Stimulated activated naive CD4-positive, alpha-beta T cell treated with Interleukin-2 at 50 U/mL for 16 hours (primary cell): ENCODE results near the gene GPR155.
"Not testable (repeated sequence)": the region's sequence is repeated elsewhere in the genome, so short reads cannot be mapped to it uniquely, and the experiment has no call there.

Source experiments
- DNase-seq: peaks from one replicate; lab custom pipeline; 2025; lab: John Stamatoyannopoulos, UW

The GPR155 gene

DNA sequence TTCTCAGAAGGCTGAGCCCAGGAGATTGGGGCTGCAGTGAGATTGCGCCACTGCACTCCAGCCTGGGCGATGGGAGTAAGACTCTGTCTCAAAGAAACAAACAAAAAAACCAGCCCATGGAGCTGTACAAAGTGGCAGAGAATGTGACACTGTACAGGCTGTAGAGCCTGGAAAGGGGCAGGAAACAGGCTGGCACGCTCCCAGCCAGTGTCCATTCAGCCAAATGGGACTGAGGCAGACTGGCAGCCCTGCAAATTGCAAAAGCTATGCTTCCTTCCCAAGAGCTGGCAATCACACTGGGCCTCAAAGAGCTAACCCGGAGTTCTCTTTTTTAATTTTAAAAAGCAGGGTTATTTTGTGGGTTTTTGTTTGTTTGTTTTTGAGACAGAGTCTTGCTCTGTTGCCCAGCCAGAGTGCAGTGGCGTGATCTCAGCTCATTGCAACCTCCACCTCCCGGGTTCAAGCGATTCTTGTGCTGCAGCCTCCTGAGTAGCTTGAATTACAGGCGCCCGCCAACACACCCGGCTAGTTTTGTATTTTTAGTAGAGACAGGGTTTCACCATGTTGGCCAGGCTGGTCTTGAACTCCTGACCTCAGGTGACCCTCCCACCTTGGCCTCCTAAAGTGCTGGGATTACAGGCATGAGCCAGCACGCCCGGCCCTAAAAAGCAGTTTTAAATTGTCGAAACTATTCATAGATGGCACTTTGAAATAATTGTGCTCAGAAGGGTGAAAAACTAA is 48.5 kb downstream of the GPR155 start:
- DNase-seq: no peak

DNA sequence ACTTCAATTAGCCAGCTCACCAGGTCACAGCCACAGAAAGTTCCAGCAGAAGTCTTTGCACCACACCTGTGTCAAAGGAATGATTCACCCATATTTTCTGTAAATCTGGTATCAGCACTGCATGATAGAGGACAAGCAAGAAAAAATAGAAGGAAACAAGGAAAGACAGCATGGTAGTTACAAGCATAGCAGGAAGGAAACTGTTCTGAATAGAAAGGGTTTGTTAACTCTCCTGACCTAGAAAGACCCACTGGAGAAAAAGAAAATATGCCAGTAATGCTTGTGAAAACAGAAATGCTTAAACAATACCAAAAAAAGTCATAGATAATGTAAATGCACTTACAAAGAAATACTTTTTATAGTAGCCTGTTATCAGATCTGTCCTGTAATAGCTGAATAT is 50.5 kb downstream of the GPR155 start:
- DNase-seq: no peak

DNA sequence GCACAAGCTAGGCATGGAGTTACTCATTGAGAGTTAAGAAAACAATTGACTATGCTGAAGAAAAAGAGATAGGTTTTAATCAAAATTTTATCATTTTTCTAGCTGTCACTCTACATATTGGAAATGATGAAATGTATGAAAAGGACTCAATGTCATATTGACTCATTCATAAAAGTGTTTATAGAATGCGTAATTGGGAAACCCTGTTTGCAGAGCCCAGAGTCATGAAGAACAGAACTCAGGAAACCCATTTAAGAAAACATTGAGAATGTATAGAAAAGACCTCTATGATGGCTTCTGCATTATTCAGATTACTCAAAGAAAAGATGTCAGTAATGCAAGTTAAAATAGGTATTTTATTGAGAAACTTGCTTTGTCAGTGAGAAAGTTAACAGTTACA is 54.9 kb downstream of the GPR155 start:
- DNase-seq: no peak

DNA sequence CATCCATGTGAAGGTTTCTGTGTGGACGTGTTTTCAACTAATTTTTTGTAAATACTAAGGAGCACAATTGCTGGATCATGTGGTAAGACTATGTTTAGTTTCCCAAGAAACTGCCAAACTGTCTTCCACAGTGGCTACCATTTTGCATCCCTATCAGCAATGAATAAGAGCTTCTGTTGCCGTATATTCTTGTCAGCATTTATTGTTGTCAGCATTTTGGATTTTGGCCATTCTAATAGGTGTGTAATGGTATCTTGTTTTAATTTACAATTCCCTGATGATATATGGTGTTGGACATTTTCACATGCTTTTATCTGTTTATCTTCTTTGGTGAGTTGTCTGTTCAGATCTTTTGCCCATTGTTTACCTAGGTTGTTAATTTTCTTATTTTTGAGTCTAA is 56.8 kb downstream of the GPR155 start:
- no peak for DNase-seq

DNA sequence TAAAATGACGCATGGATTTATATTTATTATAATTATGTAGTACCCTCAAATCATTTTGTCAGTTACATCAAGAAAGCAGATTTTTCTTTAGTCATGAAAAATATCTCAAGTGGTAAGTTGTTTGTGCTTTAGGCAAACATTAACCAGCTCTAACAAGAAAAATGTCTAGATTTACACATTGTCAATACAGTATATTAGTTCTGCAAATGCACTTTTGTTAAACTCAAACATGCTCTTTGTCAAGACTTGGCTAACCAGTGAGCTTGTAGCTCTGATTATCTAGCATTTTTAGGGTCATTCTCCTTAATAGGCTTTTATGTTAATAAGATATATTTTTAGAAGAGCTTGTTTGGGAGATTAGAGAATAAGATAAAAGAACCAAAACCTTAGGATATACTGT is 58.6 kb downstream of the GPR155 start:
- DNase-seq: no peak

DNA sequence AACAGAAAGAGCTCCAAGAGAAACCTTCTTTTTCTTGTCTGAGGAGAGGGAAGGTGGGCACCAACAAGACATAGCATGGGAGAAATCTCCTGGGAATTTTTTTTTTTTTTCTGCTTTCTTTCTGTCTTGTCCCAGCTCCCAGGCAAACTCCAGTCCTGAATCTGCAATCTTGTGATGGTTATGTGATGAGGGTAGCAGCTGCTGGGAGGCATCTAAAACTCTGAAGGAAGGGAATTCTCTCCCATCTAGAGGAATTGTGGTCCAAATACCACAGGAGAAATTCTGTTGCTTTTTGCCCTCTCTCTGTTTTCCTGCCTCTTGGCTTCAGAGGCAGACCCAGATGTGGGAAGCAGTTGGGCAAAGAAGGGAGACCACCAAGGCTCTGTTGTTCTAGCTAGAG is 74.6 kb downstream of the GPR155 start:
- DNase-seq: no peak

DNA sequence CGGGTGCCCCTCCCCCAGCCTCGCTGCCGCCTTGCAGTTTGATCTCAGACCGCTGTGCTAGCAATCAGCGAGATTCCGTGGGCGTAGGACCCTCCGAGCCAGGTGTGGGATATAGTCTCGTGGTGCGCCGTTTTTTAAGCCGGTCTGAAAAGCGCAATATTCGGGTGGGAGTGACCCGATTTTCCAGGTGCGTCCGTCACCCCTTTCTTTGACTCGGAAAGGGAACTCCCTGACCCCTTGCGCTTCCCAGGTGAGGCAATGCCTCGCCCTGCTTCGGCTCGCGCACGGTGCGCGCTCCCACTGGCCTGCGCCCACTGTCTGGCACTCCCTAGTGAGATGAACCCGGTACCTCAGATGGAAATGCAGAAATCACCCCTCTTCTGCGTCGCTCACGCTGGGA is 76.8 kb downstream of the GPR155 start:
- DNase-seq: not testable (repeated sequence)

DNA sequence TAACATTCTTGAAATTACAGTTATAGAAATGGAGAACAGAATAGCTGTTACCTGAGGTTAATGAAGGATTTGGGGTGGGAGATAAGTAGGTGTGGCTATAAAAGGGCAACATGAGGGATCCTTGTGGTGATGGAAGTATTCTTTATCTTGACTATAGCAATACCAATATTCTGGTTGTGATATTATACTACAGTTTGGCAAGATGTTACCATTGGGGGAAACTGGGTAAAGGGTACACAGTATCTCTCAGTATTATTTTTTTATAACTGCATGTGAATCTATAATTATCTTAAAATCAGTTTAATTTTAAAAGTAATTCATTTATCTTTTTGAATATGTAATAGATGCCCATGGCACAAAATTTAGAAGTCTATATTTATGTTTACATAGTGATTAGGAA is 83.2 kb downstream of the GPR155 start:
- no peak for DNase-seq

DNA sequence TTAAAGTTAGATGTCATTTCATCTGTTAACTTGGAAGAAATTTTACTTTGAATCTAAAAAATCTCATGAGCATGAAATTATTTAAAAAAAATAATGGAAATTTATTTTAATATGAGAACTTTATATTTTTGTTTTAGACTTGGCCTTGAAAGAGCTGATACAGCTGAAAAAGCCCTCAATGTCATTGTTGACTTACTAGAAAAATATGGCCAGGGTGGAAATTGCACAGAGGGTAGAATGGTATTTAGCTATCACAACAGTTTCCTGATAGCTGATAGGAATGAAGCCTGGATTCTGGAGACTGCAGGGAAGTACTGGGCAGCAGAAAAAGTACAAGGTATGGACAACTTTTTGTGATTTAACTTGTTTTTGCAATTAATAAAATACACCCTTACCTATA is 86.0 kb downstream of the GPR155 start:
- DNase-seq: no peak

DNA sequence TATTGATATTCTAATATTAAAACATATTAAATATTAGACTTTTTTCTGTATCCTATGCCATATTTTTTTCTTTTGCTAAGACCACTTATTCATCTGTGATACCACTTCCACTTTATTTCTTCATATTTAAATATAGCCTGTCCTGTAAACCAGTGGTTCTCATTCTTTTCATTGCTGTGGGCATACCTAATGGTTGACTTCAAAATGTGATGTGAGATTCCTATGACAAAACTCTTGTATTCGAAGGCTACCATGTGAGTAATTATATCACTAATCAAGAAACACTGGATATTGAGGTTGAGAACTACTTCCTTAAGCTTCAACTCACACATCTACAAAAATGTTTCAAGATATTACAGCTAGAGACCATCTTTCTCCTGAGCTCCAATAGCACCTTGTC is 87.7 kb downstream of the GPR155 start:
- DNase-seq: no peak

DNA sequence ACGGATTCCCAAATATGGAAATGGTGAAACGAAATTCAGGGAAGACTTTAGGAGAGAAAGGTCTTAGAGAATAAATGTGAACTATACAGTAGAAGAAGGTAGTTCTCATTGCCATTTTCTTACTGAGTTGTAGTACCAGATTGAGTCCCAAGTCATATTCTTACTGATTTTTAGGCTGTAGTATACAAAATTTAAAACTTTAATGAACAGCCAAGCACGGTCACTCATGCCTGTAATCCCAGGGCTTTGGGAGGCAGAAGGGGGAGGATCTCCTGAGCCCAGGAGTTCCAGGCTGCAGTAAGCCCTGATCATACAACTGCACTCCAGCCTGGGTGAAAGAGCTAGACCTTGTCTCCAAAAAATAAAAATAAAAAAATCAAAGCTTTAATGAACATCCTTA is 89.1 kb downstream of the GPR155 start:
- DNase-seq: no peak

DNA sequence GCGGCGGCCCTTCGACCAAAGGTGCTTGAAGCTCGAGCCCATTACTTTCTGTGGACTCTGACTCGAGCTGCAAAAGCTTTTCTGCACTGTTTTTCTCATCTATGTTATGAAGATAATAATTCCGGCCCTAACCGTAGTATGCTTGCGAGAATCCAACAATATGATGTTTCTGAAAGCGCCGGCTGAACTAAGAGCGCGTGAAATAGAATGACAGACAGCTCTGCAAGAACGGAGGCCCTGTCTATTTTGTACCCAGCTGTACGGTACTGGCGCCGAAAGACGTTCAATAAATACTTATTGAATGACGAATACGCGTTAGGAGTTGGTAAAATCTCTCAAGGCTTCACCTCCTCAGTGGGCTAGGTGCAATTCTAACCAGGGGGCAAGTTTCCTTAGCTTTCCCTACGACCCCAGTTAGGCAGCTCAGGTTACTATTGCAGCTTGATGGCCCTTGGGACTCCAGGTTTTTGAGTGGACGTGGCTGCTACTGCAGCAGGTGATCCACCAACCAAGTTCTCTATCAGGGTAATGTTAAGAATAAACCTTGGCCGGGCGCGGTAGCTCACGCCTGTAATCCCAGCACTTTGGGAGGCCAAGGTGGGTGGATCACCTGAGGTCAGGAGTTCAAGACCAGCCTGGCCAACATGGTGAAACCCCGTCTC is 90.7 kb downstream of the GPR155 start:
- DNase-seq: no peak

DNA sequence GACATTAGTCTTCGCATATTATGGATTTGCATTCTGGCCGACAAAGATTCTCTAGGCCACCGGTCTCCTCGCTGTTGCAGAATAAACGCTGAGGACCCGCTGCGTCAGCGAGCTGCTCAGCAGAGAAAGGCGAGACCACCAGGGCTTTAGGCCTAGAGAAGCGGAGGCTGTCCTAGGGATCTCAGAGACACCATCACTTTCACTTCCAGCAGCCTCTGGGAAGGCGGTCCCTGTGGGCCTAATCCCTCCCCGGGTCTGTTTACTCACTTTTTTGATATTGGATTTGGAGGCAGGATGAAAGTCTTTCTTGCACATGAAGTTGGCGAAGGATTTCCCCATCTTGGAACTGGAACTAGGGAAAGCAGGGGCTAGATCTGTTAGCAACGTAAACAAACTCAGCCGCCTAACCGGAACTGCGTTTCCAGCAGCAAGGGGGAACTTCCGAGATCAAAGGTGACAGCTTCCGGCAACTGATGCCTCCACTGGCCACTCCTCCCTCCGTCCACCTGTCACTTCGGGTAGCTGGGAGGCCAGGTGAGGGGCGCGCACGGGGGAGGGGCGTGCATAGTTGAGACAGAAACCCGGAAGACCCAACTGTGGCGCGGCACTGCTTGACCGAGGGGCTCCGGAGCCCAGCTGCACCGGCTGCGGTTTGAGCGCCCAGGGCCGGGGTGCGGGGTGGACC is 91.4 kb downstream of the GPR155 start, which contains the start of gene SCRN3:
SCRN3 (plus strand) TSS at position 447 of the 685 bp plus-strand sequence. CDS start 2,554 bp downstream, outside the sequence.
- DNase-seq: peak; percentile 75

DNA sequence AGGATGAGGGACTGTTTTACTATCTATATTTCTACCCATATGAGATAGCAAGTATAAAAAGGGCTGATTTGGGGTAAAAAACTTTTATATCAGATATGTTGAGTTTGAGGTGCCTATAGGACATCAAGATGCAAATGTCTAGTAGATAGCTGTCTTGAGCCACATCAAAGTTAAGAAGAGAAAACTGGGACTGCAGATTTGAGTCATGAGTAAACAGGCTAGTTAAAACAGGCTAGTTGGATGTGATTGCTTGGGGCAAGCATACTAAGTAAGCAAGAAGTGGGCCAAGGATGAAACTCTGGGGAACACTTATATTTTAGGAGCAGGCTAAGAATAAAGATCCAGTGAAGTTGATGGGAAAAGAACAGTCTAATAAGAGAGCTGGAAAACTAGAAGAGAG is 94.1 kb downstream of the GPR155 start:
- no peak for DNase-seq

DNA sequence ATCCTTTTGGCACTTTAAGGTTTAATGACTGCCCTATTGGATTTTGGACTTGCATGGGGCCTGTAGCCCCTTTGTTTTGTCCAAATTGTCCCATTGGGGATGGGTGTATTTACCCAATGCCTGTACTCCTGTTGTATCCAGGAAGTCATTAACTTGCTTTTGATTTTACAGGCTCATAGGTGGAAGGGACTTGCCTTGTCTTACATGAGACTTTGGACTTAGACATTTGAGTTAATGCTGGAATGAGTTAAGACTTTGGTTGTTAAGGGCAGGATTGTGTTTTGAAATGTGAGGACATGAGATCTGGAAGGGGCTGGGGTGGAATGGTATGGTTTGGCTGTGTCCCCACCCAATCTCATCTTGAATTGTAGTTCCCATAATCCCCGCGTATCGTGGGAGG is 96.5 kb downstream of the GPR155 start:
- DNase-seq: not testable (repeated sequence)

DNA sequence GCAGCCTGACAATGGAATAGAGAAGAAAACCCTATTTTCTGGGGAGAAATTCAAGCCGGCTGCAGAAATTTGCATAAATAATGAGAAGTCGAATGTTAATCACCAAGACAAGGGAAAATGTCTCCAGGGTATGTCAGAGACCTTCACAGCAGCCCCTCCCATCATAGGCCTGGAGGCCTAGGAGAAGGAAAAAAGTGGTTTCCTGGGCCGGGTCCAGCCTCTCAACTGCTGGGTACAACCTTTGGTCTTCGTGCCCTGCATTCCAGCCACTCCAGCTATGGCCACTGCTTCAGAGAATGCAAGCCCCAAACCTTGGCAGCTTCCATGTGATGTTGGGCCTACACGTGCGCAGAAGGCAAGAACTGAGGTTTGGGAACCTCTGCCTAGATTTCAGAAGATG is 97.3 kb downstream of the GPR155 start:
- DNase-seq: no peak

DNA sequence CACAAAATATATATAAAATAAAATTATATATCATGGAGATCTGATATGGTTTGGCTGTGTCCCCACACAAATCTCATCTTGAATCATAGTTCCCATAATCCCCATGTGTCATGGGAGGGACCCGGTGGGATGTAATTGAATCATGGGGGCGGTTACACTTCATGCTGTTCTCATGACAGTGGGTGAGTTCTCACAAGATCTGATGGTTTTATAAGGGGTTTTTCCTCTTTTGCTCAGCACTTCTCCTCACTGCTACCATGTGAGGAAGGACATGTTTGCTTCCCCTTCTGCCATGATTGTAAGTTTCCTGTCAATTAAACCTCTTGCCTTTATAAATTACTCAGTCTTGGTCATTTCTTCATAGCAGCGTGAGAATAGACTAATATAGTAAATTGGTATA is 98.1 kb downstream of the GPR155 start:
- DNase-seq: not testable (repeated sequence)

DNA sequence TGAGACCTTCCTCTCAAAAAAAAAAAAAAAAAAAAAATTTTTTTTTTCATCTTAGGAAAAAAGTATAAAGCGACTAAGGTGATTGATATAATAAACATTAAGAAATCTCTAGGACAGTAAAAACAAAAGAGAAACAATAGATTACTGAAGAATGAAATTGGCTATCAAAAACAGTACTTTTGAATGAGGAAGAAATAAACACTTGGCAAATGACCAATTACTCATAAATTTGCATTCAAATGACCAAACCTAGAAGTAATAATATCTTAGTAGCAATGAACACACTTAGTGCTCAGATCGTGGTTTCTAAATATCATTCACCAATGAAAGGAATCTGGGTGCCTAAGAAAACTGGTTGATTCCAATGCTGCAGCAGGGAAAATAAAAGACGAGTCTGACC is 101.6 kb downstream of the GPR155 start:
- DNase-seq: no peak

DNA sequence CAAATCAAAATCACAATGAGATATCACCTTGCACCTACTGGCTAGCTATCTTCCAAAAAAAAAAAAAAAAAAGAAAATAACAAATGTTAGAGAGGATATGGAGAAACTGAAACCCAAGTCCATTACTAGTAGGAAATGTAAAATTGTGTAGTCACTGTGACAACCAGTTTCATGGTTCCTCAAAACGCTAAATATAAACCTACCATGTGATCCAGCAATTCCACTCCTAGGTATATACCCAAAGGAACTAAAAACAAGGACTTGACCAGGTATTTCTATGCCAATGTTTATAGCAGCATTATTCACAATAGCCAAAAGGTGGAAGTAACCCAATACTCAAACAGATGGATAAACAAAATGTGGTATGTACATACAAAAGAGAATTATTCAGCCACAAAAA is 103.0 kb downstream of the GPR155 start:
- DNase-seq: no peak
